ENCODE results near the gene TCL1B. TPM values are rescaled to one million over a fixed set of nuclear protein-coding genes. Genes with fewer than 3 reads are reported as not detected.

The TCL1B gene
- total RNA-seq, 1 donor from 2014 or later: not detected

DNA sequence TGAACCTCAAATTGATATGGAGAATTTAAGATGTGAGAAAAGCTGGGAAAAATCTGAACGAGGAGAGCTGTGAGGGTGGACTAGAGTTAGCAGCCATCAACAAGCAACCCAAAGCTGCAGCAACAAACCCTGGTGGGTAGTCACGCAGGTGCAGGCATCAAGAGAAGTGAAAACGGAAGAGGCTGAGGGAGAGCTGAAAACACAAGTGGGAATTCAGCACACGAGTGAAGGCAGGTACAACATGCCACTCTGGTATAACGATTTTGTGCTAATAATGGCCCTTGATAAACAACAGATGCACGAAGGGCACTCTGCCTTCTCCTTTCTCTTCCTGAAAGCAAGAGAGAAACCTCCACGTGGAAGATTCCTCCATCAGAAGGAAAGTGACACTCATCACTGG lies 11.5 kb downstream of the TCL1B start:
- TF ChIP-seq, protein P1, sequence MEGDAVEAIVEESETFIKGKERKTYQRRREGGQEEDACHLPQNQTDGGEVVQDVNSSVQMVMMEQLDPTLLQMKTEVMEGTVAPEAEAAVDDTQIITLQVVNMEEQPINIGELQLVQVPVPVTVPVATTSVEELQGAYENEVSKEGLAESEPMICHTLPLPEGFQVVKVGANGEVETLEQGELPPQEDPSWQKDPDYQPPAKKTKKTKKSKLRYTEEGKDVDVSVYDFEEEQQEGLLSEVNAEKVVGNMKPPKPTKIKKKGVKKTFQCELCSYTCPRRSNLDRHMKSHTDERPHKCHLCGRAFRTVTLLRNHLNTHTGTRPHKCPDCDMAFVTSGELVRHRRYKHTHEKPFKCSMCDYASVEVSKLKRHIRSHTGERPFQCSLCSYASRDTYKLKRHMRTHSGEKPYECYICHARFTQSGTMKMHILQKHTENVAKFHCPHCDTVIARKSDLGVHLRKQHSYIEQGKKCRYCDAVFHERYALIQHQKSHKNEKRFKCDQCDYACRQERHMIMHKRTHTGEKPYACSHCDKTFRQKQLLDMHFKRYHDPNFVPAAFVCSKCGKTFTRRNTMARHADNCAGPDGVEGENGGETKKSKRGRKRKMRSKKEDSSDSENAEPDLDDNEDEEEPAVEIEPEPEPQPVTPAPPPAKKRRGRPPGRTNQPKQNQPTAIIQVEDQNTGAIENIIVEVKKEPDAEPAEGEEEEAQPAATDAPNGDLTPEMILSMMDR (IDR thresholded peaks at IDR 0.05; ENCODE audit: borderline replicate concordance): no peak
- no peak overlapping the region for H3K27ac ChIP-seq (replicated peaks)
- no peaks in the 10 kb centered on the region for H3K36me3 ChIP-seq
- no peak overlapping the region for H3K4me3 ChIP-seq
- peaks cover 93% of the 10 kb centered on the region for H3K27me3 ChIP-seq (ENCODE audit: low read depth)
- no peaks in the 10 kb centered on the region for H3K4me1 ChIP-seq
- DNase-seq: no peak
- intact Hi-C loops (cut with micrococcal nuclease): no loop called here
- no peaks in the 10 kb centered on the region for H3K9me3 ChIP-seq (replicated peaks)

GRCh38 chr14:95698287-95698686 lies 12.1 kb downstream of the TCL1B start:
- TF ChIP-seq, protein P1 (IDR thresholded peaks at IDR 0.05; ENCODE audit: borderline replicate concordance): no peak
- Histone ChIP-seq H3K4me3 (no peak overlapping the region), H3K9me3 (replicated peaks) (no peaks in the 10 kb centered on the region), H3K27ac (replicated peaks) (no peak overlapping the region), H3K4me1 (no peaks in the 10 kb centered on the region), H3K36me3 (no peaks in the 10 kb centered on the region), H3K27me3 (ENCODE audit: low read depth) (peaks cover 93% of the 10 kb centered on the region)
- intact Hi-C loops (cut with micrococcal nuclease): no loop called here
- no peak for DNase-seq

DNA sequence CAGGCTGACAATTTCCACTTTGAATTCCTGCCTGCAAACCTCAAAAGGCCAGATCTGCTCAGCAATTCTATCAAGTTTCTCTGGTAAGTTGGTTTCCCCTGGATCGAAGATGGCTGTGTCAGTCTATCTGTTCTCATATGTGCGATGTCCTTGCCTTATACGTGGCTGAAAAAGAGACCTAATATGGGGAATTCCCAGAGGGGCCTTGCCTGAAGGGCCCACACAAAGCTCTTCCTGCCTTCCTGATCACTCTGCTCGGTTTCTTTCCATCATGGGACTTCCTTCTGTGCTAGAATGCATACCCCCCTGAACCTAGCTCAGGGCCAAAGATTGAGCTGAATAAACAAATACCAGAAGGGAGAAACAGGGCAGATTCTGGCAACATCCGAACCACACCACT lies 13.2 kb downstream of the TCL1B start:
- H3K27ac ChIP-seq (replicated peaks): no peak overlapping the region
- H3K27me3 ChIP-seq (ENCODE audit: low read depth): peaks cover 93% of the 10 kb centered on the region
- TF ChIP-seq, protein P1 (IDR thresholded peaks at IDR 0.05; ENCODE audit: borderline replicate concordance): no peak
- no peak overlapping the region for H3K4me3 ChIP-seq
- DNase-seq: no peak
- intact Hi-C loops (cut with micrococcal nuclease): no loop called here
- H3K36me3 ChIP-seq: no peaks in the 10 kb centered on the region
- no peaks in the 10 kb centered on the region for H3K4me1 ChIP-seq
- H3K9me3 ChIP-seq (replicated peaks): no peaks in the 10 kb centered on the region

DNA sequence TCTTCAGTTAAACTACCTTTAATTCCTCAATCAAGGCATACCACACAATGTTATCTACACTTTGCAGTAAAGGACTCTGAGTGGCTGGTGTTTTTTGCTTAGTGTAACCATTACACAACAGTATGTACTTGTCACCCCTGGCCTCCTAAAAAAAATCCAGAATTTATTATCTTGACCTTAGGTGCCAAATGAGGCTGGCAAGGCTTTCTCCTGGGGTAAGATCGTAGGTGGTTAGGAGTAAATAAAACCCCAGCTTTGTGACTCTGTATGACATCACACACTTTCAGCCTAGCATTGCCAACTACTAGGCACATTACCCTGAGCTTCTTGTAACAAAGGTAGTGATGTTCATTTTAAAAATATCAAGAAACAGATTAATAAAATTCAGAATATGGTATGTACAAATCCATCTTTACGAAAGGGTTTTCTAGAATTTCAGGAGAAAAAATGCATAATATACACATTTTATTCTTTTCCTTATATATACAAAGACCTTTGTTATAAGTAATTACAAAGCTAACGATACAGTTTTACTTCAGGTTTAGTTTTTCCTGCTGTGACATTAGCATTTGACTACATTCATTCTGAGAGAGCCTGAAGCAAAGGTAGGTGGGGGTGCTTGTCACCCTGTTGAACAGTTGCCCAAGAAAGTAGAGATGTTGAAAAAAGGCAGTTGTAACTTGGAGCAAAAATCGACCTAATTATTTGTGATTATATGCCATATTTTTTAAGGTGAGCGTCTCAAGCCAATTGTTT lies 14.2 kb downstream of the TCL1B start:
- H3K4me3 ChIP-seq: no peak overlapping the region
- no peak overlapping the region for H3K27ac ChIP-seq (replicated peaks)
- no peak for DNase-seq
- no peaks in the 10 kb centered on the region for H3K9me3 ChIP-seq (replicated peaks)
- peaks cover 93% of the 10 kb centered on the region for H3K27me3 ChIP-seq (ENCODE audit: low read depth)
- no peaks in the 10 kb centered on the region for H3K4me1 ChIP-seq
- TF ChIP-seq, protein P1 (IDR thresholded peaks at IDR 0.05; ENCODE audit: borderline replicate concordance): no peak
- intact Hi-C loops (cut with micrococcal nuclease): no loop called here
- H3K36me3 ChIP-seq: no peaks in the 10 kb centered on the region

DNA sequence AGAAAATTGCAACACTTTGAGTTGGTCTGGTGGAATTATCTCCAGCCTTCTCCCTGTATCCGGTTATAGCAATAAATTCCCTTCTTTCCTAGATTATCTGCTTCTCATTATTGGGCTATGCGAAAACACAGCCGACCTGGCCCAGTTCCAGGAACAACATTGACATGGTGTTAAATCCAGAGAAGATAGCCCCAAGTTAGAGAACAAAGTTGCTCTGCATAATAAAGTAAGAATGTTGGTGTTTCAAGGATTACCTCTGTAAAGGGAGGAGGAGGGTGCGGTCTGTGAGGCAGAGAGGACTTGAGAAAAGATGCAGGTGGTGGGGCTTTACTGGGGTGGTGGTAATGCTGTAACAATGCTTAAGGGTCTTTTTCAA lies 15.6 kb downstream of the TCL1B start:
- no peak overlapping the region for H3K27ac ChIP-seq (replicated peaks)
- H3K4me3 ChIP-seq: no peak overlapping the region
- TF ChIP-seq, protein P1 (IDR thresholded peaks at IDR 0.05; ENCODE audit: borderline replicate concordance): no peak
- intact Hi-C loops (cut with micrococcal nuclease): no loop called here
- no peaks in the 10 kb centered on the region for H3K4me1 ChIP-seq
- no peak for DNase-seq
- peaks cover 92% of the 10 kb centered on the region for H3K27me3 ChIP-seq (ENCODE audit: low read depth)
- no peaks in the 10 kb centered on the region for H3K9me3 ChIP-seq (replicated peaks)
- no peaks in the 10 kb centered on the region for H3K36me3 ChIP-seq

Measured in left ventricle myocardium inferior (tissue), 1 donor.